Sigmoid colon (tissue), 4 donors: ENCODE measurements around the gene HOXA11.

Experiments used
- EP300 ChIP-seq, 4 donors: sonication (generic); formaldehyde crosslinking; IDR thresholded peaks; one replicate each; pipeline ENCODE4 v1.6.1; 2017; ENCODE audit warnings: antibody characterized with exemption in 4 of 4
- POLR2A ChIP-seq, 2 donors: fragments of 450-650 bp; IDR thresholded peaks; one replicate each; pipeline ENCODE4 v1.6.1; 2016; ENCODE audit warnings: antibody characterized with exemption in 2 of 2, mild to moderate bottlenecking in 2 of 2, moderate library complexity in 2 of 2
- POLR2AphosphoS5 ChIP-seq, 4 donors: sonication (generic); formaldehyde crosslinking; IDR thresholded peaks; one replicate each; pipeline ENCODE4 v1.6.1; 2017; ENCODE audit warnings: antibody characterized with exemption in 4 of 4
- TF ChIP-seq, protein P1 (sequence below), 4 experiments: fragments of 450-650 bp in 3 of 4; fragments of 200-600 bp in 1 of 4; IDR thresholded peaks; one replicate each; pipeline ENCODE4 v1.5.1; 2016 to 2019; ENCODE audit warnings: antibody characterized with exemption in 4 of 4, mild to moderate bottlenecking in 3 of 4, moderate library complexity in 2 of 4

DNA sequence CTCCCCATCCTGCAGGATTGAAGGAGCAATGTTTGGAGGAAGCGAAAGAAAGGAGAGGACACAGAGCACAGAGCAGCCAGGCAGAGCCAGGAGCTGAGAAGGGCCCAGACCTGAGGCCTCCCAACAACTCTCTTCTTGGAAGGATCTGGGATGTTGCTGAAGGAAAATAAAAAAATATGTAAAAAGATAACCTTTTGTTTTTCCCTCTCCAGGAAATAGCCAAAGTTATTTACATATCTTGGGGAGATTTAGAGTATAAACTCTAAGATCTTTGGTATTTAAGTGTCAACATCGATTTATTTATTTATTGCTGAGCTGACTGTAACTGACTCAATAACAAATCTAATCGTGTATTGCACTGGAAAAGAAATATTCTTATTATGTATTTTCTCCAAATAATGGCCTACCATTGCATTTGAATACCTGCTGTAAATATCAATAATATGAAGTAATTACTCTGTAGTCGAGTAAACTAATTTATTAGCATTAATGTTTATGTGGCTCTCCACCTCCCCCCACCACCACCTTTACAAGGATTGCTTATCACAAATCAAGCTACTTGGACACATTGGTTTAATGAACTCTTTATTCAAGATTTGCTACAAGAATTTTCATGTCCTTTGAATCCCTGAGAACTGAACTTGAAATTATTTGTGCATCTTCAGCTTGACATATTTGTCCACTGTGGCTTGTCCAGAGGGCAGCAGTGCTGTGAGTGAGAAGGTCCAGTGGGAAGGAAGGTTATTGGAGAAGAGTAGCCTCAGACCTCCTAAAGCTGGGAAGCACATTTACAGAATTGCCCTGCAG is 1.8 kb upstream of the HOXA11 start:
- TF ChIP-seq EP300 (IDR thresholded peaks at IDR 0.05) (no peak), POLR2A (IDR thresholded peaks at IDR 0.05) (no peak), POLR2AphosphoS5 (IDR thresholded peaks at IDR 0.05) (peak in 1 of 4 donors; percentile 21)
- TF ChIP-seq, protein P1, sequence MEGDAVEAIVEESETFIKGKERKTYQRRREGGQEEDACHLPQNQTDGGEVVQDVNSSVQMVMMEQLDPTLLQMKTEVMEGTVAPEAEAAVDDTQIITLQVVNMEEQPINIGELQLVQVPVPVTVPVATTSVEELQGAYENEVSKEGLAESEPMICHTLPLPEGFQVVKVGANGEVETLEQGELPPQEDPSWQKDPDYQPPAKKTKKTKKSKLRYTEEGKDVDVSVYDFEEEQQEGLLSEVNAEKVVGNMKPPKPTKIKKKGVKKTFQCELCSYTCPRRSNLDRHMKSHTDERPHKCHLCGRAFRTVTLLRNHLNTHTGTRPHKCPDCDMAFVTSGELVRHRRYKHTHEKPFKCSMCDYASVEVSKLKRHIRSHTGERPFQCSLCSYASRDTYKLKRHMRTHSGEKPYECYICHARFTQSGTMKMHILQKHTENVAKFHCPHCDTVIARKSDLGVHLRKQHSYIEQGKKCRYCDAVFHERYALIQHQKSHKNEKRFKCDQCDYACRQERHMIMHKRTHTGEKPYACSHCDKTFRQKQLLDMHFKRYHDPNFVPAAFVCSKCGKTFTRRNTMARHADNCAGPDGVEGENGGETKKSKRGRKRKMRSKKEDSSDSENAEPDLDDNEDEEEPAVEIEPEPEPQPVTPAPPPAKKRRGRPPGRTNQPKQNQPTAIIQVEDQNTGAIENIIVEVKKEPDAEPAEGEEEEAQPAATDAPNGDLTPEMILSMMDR (IDR thresholded peaks at IDR 0.05): no peak
